Large intestine (tissue), 3 donors: ENCODE results near the gene RAMACL. TPM values are rescaled to one million over a fixed set of nuclear protein-coding genes. Genes with fewer than 3 reads are reported as not detected.
A peak's percentile ranks its signal among the peaks of the same experiment; 100 is the strongest.

Experiments used
- DNase-seq, 2 donors: peaks; one replicate each; pipeline versions ENCODE4 v3.0.0 to v3.0.0-alpha.2; 2013
- H3K27ac ChIP-seq: one replicate; pipeline ENCODE4 v1.5.1; 2013; ENCODE audit warnings: low read length
- H3K27me3 ChIP-seq: 2 replicates; pipeline ENCODE4 v1.6.1; 2013; ENCODE audit warnings: low read length; ENCODE audit not compliant: control insufficient read depth, insufficient read depth
- H3K36me3 ChIP-seq: 2 replicates; pipeline ENCODE4 v1.6.1; 2013; ENCODE audit warnings: low read length; ENCODE audit not compliant: control insufficient read depth, insufficient read depth
- H3K4me1 ChIP-seq: one replicate; pipeline ENCODE4 v1.6.1; 2013; ENCODE audit warnings: low read length; ENCODE audit not compliant: control insufficient read depth, insufficient read depth
- H3K4me3 ChIP-seq: one replicate; pipeline ENCODE4 v1.5.1; 2013; ENCODE audit warnings: low read length
- H3K9me3 ChIP-seq: one replicate; pipeline ENCODE4 v1.6.1; 2013; ENCODE audit warnings: mild to moderate bottlenecking, low read depth, low read length, moderate library complexity; ENCODE audit not compliant: control insufficient read depth
- WGBS: methylation state at CpG from one replicate; pipeline ENCODE4 v1.1.5; 2013; ENCODE audit warnings: low lambda C conversion rate; ENCODE audit not compliant: insufficient coverage; 5-methylcytosine and 5-hydroxymethylcytosine counted together
- polyA plus RNA-seq: library from polyadenylated mRNA; unstranded; fragments of 120-200 nt; gene quantifications from one replicate; pipeline ENCODE4 v1.2.1, GENCODE V29; 2013

RAMACL gene
- polyA plus RNA-seq, 1 donor = 0.30 TPM

DNA sequence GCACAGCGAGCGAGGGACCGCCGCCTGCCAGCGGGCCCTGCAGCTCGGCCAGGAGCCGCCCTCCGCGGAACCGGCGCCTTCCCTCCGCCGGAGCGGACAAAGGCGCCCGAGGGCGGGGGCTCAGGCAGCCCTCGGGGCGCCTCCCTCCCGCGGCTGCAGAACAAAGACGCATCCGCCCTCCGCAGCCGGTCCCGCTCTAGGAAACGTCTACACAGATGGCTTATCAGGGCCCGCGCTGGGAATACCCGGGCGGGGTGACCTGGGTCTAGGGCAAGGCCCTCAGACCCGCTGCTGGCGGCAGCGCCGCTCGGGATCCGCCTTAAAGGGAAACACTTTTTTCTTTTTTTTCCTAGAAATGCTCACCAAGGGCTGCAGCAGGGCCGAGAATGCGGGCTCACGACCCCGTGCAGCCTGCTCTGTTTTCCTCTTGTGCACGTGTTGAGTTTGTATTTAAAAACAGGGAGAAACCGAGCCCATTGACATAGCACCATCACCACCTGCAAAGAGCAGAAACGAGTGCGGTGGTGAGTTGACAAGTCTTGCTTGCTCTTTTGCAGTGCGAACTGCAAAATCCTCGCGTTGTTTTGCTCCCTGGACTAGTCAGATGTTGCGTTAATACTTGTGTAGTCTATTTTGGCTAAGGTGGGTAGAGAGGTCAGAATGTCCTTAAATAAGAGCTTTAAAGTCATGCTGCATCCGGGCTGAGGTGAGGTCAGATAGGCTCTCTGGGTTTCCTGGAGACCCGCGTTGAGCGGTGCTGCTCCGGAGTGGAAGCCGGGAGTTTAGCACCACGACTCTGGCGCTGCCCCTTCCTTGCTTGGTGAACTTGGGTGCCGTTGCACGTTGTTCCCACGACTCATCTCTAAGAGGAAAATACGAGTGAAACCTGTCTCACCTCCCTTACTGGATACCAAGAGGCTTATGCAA, 41.7 kb upstream of the RAMACL start:
- Histone ChIP-seq H3K9me3 (no peaks in the 10 kb centered on the region), H3K27me3 (peaks cover 62% of the 10 kb centered on the region), H3K27ac (peak overlapping the region; percentile 81), H3K4me1 (peaks cover 19% of the 10 kb centered on the region), H3K36me3 (no peaks in the 10 kb centered on the region), H3K4me3 (peak overlapping the region; percentile 53)
- no CpG with 5 or more reads among the region's 61 CpGs for WGBS
- DNase-seq = peak; percentile 35 to 52

DNA sequence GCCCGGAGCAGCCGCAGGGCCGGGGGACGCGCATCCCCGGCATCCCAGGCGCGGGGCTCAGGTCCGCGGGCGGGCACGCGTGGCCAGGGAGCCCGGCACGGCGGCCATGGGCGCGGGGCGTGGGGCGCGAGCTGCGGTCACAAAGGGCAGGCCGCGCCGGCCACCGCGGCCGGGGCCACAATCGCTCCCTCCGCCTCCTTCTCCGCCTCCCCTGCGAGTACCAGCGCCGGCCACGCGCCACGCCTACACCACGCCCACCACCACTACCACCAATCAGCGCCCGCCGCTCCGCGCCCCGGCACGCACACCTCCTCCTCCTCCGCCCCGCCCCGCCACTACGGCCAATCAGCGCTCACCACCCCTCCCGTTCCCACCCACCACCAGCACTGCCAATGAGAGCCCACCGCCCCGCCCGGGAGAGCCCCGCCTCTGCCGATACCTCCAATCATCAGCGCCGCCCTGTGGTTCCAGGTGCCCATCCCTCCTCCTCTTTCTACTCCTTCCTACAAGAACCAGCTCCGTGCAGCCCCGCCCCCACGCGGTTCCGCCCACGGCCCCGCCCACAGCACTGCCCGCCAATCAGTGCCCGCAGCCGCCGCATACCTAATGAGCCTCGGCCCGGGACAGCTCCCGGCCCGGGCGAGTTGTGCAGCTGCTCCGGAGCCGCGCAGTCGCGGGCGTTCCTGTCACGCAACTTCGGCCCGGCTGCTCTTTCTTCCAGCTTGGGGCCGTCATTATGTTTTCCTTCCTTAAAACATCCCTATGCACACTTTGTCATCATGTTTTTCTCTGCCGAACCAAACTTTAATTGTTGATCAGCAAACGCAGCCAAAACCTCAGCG, 40.8 kb upstream of the RAMACL start, which contains the start of gene RPS6KA2:
TSS of gene RPS6KA2 (minus strand) at position 219 of the 842 bp plus-strand sequence. CDS start 232 bp downstream, outside the sequence.
- DNase-seq = peak; percentile 99 to 100
- no peaks in the 10 kb centered on the region for H3K9me3 ChIP-seq
- H3K27ac ChIP-seq = peak within 1 kb of the TSS; percentile 81
- no peaks in the 10 kb centered on the region for H3K36me3 ChIP-seq
- H3K4me1 ChIP-seq = peaks cover 19% of the 10 kb centered on the region
- H3K4me3 ChIP-seq = peak within 1 kb of the TSS; percentile 65
- peaks cover 68% of the 10 kb centered on the region for H3K27me3 ChIP-seq
- no CpG with 5 or more reads among the region's 87 CpGs for WGBS

DNA sequence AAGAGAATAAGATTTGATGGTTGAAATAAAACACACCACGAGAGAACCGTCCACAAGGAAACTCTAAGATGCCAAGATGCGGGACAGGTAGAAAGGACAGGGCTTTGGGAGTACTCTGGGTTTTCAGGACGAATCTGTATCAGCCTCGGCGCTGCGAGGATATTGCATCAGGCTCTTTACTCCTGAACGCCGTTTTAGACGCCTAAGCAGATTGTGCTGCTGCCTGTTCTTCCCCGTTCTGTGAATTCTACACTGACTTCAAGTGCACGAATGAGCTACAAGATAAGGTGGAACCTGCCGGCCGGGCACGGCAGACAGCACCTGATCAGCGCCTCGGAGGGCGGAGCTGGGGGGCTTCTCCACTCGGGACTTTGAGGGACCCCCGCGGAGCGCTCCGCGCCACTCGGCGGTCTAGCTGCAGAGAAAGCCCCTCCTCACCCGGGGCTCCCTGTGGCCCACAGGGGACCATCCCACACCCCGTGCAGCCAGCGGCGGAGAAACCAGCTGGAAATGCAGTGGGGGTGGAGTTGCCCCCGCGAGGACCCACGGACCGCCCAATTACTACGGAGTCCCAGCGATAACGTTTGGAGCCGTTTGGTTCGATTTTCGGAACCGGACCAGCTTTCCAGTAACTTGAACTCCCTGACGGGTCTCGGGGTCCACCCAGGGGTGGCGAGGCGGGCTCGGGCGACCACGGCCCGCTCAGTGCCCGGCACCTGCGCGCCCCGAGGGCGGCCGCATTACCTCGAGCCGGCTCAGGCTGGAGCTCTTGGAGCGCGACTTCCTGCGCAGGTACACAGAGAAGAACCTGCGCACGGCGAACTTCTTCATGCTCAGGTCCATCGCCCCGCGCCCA, 39.9 kb upstream of the RAMACL start:
- Histone ChIP-seq H3K27ac (no peak overlapping the region), H3K9me3 (no peaks in the 10 kb centered on the region), H3K36me3 (no peaks in the 10 kb centered on the region), H3K4me3 (peak overlapping the region; percentile 65), H3K4me1 (peaks cover 19% of the 10 kb centered on the region), H3K27me3 (peaks cover 65% of the 10 kb centered on the region)
- peak; percentile 16 to 44 for DNase-seq
- WGBS = no CpG with 5 or more reads among the region's 66 CpGs

DNA sequence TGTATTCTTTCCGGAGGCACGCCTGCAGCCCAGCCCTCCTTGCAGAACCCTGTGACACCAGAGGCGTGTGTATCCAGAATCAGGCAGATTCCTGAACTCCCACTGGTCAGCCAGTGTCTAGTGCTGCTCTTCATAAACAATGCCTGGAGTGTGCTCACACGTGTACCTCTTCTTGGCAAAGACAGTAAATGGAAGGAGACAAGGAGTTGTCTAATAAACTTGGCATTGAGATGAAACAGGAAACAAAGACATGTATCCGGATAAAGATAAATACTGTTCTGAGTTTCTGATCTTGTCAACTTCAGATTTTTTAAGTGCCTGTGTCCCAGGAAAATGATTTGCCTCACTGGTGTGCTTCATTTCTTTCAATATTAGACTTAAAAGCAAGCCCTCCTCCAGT, 38.9 kb upstream of the RAMACL start:
- Histone ChIP-seq H3K36me3 (no peaks in the 10 kb centered on the region), H3K4me1 (peaks cover 19% of the 10 kb centered on the region), H3K27ac (no peak overlapping the region), H3K4me3 (peak overlapping the region; percentile 65), H3K9me3 (no peaks in the 10 kb centered on the region), H3K27me3 (peaks cover 55% of the 10 kb centered on the region)
- no CpG with 5 or more reads among the region's 5 CpGs for WGBS
- no peak for DNase-seq

DNA sequence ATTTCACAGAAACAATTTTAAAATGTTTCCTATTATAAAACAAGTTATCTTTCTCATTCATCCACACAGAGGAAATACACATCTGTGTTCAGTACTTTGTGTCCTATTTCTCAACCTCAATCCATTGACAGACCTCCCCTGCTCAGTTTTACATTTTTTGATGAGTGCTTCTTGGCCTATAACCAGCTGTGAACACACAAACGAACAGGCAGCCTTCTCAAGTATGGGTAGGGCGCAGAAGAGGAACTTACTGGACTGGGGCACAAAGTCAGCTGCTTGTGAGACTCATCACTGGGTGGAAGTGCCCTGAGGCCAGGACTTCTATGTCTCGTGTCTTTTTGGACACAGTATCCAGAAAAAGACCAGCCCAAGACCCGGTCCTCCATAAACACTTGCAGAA, 37.8 kb upstream of the RAMACL start:
- H3K9me3 ChIP-seq = no peaks in the 10 kb centered on the region
- peaks cover 45% of the 10 kb centered on the region for H3K27me3 ChIP-seq
- H3K4me3 ChIP-seq = no peak overlapping the region
- no peak for DNase-seq
- no peak overlapping the region for H3K27ac ChIP-seq
- H3K4me1 ChIP-seq = peaks cover 21% of the 10 kb centered on the region
- no CpG with 5 or more reads among the region's 4 CpGs for WGBS
- no peaks in the 10 kb centered on the region for H3K36me3 ChIP-seq

DNA sequence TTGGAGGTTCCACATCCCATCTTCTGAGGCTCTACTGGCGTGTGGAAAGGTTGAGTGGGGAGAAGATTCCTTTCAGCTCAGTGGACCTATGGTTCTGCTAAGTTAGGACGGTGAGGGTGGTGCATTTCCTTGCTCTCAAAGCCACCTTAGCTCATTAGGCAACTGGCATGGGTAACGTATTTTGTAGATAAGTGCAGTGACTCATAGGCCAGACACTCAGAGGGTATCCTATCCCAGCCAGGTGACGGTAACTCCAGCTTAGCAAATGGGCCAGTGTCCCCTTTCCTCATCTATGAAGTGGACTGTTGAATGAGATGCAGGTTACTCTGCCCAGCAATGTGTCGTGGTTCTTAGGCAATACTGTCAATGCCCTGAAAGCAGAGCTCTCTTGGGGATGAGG, 36.8 kb upstream of the RAMACL start:
- no peak overlapping the region for H3K27ac ChIP-seq
- no peak for DNase-seq
- H3K27me3 ChIP-seq = peaks cover 35% of the 10 kb centered on the region
- peaks cover under 1% of the 10 kb centered on the region for H3K36me3 ChIP-seq
- no peak overlapping the region for H3K4me3 ChIP-seq
- H3K9me3 ChIP-seq = no peaks in the 10 kb centered on the region
- H3K4me1 ChIP-seq = peaks cover 13% of the 10 kb centered on the region
- no CpG with 5 or more reads among the region's 5 CpGs for WGBS

DNA sequence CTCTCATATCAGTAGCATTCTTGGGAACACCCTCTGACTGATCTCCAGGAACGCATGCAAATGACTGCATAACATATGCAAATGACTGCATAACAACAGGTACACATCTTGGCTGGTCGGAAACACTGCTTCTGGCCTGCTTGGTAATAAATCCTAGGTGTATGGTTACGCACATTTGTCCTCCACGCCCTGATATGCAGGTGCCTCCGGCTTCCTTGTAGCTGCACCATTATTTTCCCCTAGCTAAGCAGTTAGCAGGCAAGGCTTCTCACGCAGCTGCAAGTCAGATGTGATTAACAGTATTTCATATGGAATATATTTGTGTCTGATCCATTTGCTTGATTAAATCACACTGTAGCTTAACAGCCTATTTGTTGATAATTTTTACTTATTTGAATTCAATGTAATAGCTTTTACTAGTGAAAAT, 34.6 kb upstream of the RAMACL start:
- Histone ChIP-seq H3K4me1 (peaks cover 5% of the 10 kb centered on the region), H3K36me3 (peaks cover 3% of the 10 kb centered on the region), H3K4me3 (no peak overlapping the region), H3K27ac (no peak overlapping the region), H3K27me3 (peaks cover 29% of the 10 kb centered on the region), H3K9me3 (no peaks in the 10 kb centered on the region)
- DNase-seq = no peak
- WGBS = no CpG with 5 or more reads among the region's 6 CpGs

DNA sequence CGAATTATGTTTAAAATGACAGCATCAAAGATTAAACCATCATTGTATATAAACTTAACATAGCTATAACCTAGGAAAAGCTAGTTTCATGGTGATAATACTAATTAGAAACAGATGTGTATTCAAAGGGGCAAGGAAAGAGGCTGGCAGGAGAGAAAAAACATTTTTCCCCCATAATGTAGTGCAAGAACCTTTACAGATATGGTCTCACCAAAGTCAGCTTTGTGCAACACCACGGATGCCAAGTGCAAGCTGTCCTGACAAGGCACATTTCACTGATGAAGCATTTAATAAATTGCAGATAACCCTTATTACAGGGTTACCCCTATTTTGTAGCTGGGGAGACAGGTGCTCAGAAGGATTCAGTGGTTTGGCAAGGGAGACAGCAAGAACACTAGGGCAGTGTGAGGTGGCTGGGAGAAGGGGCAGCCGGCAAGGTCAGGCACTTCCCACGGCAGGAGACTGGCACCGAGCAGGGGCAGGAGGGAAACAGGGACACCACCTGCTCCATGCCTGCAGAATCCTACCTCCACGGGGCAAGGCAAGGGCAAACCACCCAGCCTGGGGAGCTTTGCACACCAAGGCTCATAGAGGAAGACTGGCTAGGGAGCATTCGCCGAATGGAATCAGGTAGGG, 34.1 kb upstream of the RAMACL start:
- Histone ChIP-seq H3K4me1 (peaks cover 2% of the 10 kb centered on the region), H3K27ac (no peak overlapping the region)
- WGBS = no CpG with 5 or more reads among the region's 8 CpGs

DNA sequence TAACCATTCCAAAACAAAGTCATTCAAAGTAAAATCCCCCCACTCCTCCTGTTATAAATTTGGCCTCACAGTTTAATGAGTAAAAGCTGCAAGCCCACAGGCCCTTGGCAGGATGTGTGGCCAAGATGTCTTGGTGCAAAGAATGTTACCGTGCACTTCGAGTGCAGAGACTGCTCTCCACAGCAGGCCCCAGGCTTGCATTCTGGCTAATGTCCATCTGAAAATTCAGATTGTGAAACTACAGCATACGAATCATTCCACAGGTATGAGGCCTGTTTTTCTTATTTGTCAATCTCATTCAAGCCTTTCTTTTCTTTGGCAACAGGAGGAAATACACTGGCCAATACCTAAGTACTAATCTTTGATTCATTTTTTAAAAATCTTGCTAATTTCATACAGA, 33.4 kb upstream of the RAMACL start:
- peaks cover 3% of the 10 kb centered on the region for H3K36me3 ChIP-seq
- H3K9me3 ChIP-seq = no peaks in the 10 kb centered on the region
- 40% methylated on average over 2 of the region's 3 CpGs for WGBS
- no peak overlapping the region for H3K4me3 ChIP-seq
- H3K27me3 ChIP-seq = peaks cover 18% of the 10 kb centered on the region
- no peak for DNase-seq
- no peak overlapping the region for H3K27ac ChIP-seq
- peaks cover 4% of the 10 kb centered on the region for H3K4me1 ChIP-seq

More for the DNA sequence above, 34.1 kb upstream of the RAMACL start:
- Histone ChIP-seq H3K27me3 (peaks cover 24% of the 10 kb centered on the region), H3K4me3 (no peak overlapping the region), H3K9me3 (no peaks in the 10 kb centered on the region), H3K36me3 (peaks cover 3% of the 10 kb centered on the region)
- no peak for DNase-seq
